Stimulated activated naive CD4-positive, alpha-beta T cell (primary cell): ENCODE measurements around the gene MRPL28.
A peak's percentile ranks its signal among the peaks of the same experiment; 100 is the strongest.
"Not testable (repeated sequence)": the region's sequence is repeated elsewhere in the genome, so short reads cannot be mapped to it uniquely, and the experiment has no call there.

Source experiments
- DNase-seq, 6 experiments: peaks; one replicate each; lab custom pipeline; 2025; lab: John Stamatoyannopoulos, UW

The MRPL28 gene

DNA sequence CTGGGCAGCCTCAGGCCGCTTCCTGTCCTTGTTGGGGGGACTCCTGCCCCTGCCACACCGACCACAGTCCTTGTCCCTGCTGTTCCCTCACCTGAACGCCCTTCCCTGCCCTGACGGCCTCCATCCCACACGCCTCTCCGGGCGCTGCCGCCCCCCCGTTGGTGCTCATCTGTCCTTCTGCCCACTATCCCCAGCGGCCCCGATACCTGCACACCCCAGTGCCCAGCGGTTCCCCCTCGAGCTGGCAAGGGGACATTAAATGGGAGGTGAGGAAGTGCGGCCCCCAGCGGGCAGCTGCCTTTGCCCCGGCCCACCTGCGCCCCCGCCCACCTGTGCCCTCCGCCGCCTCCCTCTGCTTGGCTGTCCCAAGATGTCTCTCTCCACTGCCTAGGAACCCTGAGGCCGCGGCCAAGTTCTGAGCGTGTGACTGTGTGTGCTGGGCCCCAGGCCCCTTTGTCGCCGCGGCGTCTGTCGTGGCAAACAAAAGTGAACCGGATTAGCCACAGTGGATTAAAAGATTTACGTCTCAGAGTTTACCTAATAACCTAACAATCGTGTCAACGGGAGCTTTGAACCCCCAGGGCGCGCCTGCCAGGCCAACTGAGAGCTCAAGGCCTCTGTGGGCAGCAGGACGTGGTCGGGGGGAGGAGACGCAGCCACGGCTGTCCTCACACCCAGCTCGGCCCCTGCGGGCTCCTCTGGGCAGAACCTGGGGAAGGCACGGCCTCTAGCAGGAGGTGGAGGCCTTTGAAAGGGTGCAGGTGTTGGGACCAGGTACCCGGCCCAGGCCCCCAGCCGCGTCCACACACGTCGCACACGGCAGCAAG, 10.3 kb downstream of the MRPL28 start:
- no peak for DNase-seq

GRCh38 chr16:359067-359763, 11.1 kb downstream of the MRPL28 start:
- no peak for DNase-seq

GRCh38 chr16:356741-357140, 13.6 kb downstream of the MRPL28 start:
- no peak for DNase-seq

DNA sequence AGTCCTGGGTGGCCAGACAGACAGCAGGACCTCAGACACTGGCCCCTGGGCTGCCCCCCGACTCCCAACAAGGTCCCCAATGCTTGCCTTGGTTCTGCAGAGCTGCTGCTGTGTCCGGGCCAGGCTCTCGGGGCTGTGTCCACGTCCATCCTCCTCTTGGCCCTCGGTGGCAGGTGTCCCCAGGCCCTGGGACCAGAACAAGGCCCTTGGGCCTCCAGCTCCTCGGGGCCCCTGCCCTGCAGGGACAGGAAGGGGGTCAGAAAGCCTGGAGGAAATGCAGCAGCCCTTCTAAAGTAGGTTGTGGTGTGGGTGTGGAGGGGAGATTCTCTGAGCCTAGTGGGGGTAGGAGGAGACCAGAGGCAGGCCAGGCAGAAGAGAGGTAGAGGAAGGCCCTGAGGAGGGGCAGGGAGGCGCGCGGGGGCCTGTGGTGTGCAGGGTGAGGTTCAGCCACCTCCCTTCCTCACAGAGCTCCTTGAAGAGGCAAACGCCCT, 15.3 kb downstream of the MRPL28 start:
- peak in 3 of 6 experiments; percentile 10 to 34 (median 19) for DNase-seq

- no peak for DNase-seq
Observed at GRCh38 chr16:354291-354881, 16.0 kb downstream of the MRPL28 start.

DNA sequence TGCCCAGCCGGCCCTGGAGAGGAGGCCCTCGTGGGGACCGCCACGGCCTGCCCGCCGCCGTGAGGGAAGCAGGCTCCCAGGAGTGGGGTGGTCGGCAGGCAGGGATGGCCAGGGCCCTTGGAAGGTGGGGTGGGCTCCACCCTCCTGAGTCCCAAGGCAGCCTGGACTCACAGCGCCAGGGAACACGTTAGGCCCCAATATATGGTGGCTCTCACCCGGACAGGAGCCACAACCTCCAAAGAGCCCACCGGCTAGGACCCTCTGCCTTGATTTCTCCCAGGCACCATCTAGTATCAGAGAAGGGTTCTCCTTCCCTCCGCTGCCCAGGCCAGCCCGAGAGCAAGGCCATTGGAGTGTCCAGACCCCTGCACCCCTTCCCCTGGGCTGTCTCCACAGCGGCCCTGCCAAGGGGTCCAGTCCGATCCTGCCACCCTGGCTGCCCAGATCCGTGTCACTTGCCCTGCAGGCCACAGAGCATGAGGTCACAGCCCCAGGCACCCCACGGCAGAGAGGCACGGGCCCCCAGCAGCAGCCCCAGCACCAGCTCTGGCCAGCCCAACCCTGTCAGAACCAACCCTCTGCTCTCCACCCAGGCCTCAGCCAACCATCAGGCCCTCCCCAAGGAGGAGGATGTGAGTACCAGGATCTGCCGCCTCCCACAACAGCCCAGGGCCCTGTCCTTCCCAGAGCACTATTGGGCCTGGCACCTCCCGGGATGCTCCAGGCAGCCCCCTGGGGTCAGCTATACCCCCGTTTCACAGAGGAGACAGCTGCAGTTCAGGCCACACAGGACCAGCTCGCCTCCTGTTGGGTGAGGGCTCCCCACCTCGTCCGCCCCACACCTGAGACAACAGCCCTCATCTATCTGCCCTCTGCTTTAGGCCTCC, 16.7 kb downstream of the MRPL28 start:
- no peak for DNase-seq

DNA sequence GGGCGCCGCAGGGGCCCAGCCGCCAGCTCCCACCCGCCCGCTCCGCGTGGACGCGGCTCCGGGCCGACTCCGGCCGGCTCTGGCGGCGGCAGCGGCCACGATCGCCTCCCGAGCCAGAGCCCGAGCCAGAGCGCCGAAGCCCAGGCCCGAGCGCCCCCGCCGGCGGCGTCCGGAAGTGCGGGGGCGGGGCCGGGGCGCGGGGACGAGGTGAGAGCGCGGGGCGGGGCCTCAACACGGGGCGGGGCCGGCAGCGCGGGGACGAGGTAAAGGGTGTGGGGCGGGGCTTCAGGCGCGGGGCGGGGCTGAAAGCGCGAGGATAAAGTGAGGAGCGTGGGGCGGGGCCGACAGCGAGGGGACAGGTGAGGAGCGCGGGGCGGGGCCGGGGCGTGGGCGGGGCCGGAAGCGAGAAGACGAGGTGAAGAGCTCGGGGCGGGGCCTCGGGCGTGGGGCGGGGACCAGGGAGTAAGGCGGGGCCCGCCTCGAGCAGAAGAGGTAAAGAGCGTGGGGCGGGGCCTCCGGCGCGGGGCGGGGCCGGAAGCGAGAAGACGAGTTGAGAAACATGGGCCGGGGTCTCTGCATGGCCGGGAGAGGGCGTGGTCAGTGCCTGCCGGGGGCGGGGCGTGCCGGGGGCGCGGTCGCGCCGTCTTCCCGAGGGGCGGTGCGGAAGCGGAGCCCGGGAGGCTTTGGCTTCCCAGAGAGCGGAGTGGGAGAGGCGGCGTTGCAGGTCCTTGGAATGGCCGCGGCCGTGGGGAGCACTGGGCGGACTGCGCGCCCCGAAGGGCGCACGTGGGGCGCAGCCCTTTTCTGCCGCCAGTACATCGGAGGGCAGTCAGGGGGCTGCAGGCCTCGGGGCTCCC, 17.6 kb downstream of the MRPL28 start, which contains the start of gene AXIN1:
TSS of gene AXIN1 (minus strand) at position 177 of the 857 bp plus-strand sequence. CDS start 5,698 bp downstream, outside the sequence.
- DNase-seq: peak; percentile 98 to 100 (median 100)

- peak in 4 of 6 experiments; percentile 18 to 63 (median 52) for DNase-seq
Observed at GRCh38 chr16:351804-352520, 18.4 kb downstream of the MRPL28 start.

DNA sequence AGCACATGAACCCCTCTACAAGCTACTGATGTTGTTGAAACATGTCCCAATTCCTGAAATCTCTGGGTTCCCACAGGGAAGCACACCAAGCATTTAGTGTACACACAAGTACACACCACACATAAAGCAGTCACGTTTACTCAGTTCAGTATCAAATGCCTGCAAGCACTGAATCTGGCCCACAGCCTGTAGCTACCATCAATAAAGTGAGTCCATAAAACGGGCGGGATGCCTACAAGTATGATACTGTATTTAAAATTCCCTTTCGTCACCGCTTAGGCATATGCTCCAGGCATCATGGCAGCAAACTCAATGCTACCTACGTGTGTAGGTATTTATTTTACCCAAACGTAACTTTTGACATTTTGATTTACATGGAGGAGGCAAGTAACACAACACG, 20.1 kb downstream of the MRPL28 start:
- no peak for DNase-seq

- DNase-seq: no peak
Observed at GRCh38 chr16:349211-349610, 21.1 kb downstream of the MRPL28 start.

- not testable (repeated sequence) for DNase-seq
Observed at GRCh38 chr16:348495-348894, 21.8 kb downstream of the MRPL28 start.

GRCh38 chr16:347203-347602, 23.1 kb downstream of the MRPL28 start:
- no peak for DNase-seq

GRCh38 chr16:346587-346986, 23.8 kb downstream of the MRPL28 start:
- DNase-seq: no peak

DNA sequence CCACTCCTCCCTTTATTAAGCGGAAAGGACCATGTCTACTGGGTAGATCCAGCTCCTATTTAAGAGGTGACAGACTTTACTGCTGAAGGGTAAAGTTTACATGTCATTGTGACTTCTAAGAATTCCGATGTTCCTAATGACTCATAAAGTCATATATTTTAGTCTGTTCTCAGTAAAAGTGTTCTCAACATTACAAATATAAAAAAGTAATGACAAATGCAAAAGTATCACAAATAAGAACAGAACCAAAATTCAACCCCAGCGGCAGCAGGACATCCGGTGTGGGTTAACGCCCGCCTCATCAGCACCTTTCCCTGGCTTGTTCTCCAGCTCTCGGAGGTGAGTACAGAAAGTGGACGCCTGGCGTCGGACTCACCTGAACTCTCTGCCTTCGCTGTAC, 24.6 kb downstream of the MRPL28 start:
- no peak for DNase-seq

GRCh38 chr16:342455-343213, 27.7 kb downstream of the MRPL28 start:
- peak in 1 of 6 experiments; percentile 20 for DNase-seq

- not testable (repeated sequence) for DNase-seq
Observed at GRCh38 chr16:341974-342336, 28.4 kb downstream of the MRPL28 start.

DNA sequence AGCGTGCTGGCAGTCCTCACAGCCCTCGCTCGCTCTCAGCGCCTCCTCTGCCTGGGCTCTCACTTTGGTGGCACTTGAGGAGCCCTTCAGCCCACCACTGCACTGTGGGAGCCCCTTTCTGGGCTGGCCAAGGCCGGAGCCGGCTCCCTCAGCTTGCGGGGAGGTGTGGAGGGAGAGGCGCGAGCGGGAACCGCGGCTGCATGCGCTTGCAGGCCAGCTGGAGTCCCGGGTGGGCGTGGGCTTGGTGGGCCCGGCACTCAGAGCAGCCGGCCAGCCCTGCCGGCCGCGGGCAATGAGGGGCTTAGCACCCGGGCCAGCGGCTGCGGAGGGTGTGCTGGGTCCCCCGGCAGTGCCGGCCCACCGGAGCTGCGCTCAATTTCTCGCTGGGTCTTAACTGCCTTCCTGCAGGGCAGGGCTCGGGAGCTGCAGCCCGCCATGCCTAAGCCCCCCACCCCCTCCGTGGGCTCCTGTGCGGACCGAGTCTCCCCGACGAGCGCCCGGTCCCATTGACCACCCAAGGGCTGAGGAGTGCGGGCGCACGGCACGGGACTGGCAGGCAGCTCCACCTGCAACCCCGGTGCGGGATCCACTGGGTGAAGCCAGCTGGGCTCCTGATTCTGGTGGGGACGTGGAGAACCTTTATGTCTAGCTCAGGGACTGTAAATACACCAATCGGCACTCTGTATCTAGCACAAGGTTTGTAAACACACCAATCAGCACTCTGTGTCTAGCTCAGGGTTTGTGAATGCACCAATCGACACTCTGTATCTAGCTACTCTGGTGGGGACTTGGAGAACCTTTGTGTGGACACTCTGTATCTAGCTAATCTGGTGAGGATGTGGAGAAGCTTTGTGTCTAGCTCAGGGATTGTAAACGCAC, 29.0 kb downstream of the MRPL28 start:
- not testable (repeated sequence) for DNase-seq
